H9 (cell line): ENCODE data around the gene ITPR2. TPM values are rescaled to one million over a fixed set of nuclear protein-coding genes. Genes with fewer than 3 reads are reported as not detected.

Source experiments
- DNase-seq: peaks from one replicate; pipeline ENCODE4 v3.0.0-alpha.2; 2017
- H2AFZ ChIP-seq: one replicate; pipeline ENCODE4 v1.6.1; 2013; ENCODE audit warnings: mild to moderate bottlenecking, low read length, control low read depth, moderate library complexity
- H2AK5ac ChIP-seq: 2 replicates; pipeline ENCODE4 v1.6.1; 2013; ENCODE audit warnings: low read length, control low read depth, mixed read lengths; ENCODE audit not compliant: insufficient read length
- H2BK120ac ChIP-seq: one replicate; pipeline ENCODE4 v1.6.1; 2013; ENCODE audit warnings: low read depth, mild to moderate bottlenecking, low read length, control low read depth, inconsistent platforms; ENCODE audit not compliant: poor library complexity, severe bottlenecking
- H2BK12ac ChIP-seq: 2 replicates; pipeline ENCODE4 v1.6.1; 2013; ENCODE audit warnings: low read length, control low read depth, mixed read lengths, low read depth; ENCODE audit not compliant: insufficient read length
- H2BK15ac ChIP-seq: 2 replicates; pipeline ENCODE4 v1.6.1; 2013; ENCODE audit warnings: low read depth, low read length, control low read depth
- H2BK20ac ChIP-seq: one replicate; pipeline ENCODE4 v1.6.1; 2013; ENCODE audit warnings: low read depth, mild to moderate bottlenecking, low read length, control low read depth, inconsistent platforms; ENCODE audit not compliant: poor library complexity, severe bottlenecking
- H2BK5ac ChIP-seq: 2 replicates; pipeline ENCODE4 v1.6.1; 2013; ENCODE audit warnings: low read length, control low read depth, mixed read lengths; ENCODE audit not compliant: insufficient read length
- H3K14ac ChIP-seq: 2 replicates; pipeline ENCODE4 v1.6.1; 2013; ENCODE audit warnings: low read length, control low read depth; ENCODE audit not compliant: insufficient read depth
- H3K18ac ChIP-seq: 2 replicates; pipeline ENCODE4 v1.6.1; 2013; ENCODE audit warnings: low read depth, mild to moderate bottlenecking, mixed read lengths, low read length, control low read depth; ENCODE audit not compliant: insufficient read length
- H3K23ac ChIP-seq: 2 replicates; pipeline ENCODE4 v1.6.1; 2013; ENCODE audit warnings: low read length, control low read depth, mixed read lengths, low read depth; ENCODE audit not compliant: insufficient read length
- H3K23me2 ChIP-seq: 2 replicates; pipeline ENCODE4 v1.6.1; 2013; ENCODE audit warnings: low read depth, mild to moderate bottlenecking, mixed read lengths, low read length, control low read depth; ENCODE audit not compliant: insufficient read length, poor library complexity, severe bottlenecking
- H3K27ac ChIP-seq: 2 replicates; pipeline ENCODE4 v1.5.1; 2013; ENCODE audit warnings: low read length, control low read depth, mixed read lengths, low read depth; ENCODE audit not compliant: insufficient read length
- H3K27me3 ChIP-seq: 2 replicates; pipeline ENCODE4 v1.6.1; 2013; ENCODE audit warnings: low read length, control low read depth, inconsistent platforms; ENCODE audit not compliant: insufficient read depth
- H3K4ac ChIP-seq: 2 replicates; pipeline ENCODE4 v1.6.1; 2013; ENCODE audit warnings: low read depth, mild to moderate bottlenecking, control low read depth, inconsistent platforms, low read length, moderate library complexity
- H3K4me1 ChIP-seq: 2 replicates; pipeline ENCODE4 v1.6.1; 2013; ENCODE audit warnings: low read length, control low read depth, inconsistent platforms; ENCODE audit not compliant: insufficient read depth
- H3K4me2 ChIP-seq: 2 replicates; pipeline ENCODE4 v1.6.1; 2013; ENCODE audit warnings: low read length, control low read depth, mixed read lengths; ENCODE audit not compliant: insufficient read length, insufficient read depth
- H3K56ac ChIP-seq: 2 replicates; pipeline ENCODE4 v1.6.1; 2013; ENCODE audit warnings: low read depth, mild to moderate bottlenecking, mixed read lengths, low read length, control low read depth; ENCODE audit not compliant: insufficient read length
- H3K79me1 ChIP-seq: 2 replicates; pipeline ENCODE4 v1.6.1; 2013; ENCODE audit warnings: low read depth, mild to moderate bottlenecking, moderate library complexity, low read length, control low read depth, inconsistent platforms; ENCODE audit not compliant: insufficient read depth, poor library complexity, severe bottlenecking
- H3K79me2 ChIP-seq: 2 replicates; pipeline ENCODE4 v1.6.1; 2013; ENCODE audit warnings: low read length, control low read depth, inconsistent platforms; ENCODE audit not compliant: insufficient read depth
- H3K9ac ChIP-seq: 2 replicates; pipeline ENCODE4 v1.6.1; 2013; ENCODE audit warnings: low read length, control low read depth, mixed read lengths; ENCODE audit not compliant: insufficient read length; ENCODE audit errors: extremely low read depth
- H3K9me3 ChIP-seq: one replicate; pipeline ENCODE4 v1.6.1; 2013; ENCODE audit warnings: low read depth, low read length, inconsistent platforms; ENCODE audit not compliant: control insufficient read depth
- H3T11ph ChIP-seq: one replicate; pipeline ENCODE4 v1.6.1; 2013; ENCODE audit warnings: mild to moderate bottlenecking, low read length, control low read depth, inconsistent platforms
- H4K20me1 ChIP-seq: one replicate; pipeline ENCODE4 v1.6.1; 2013; ENCODE audit not compliant: control insufficient read depth, insufficient read length, insufficient read depth
- H4K5ac ChIP-seq: 2 replicates; pipeline ENCODE4 v1.6.1; 2013; ENCODE audit warnings: low read depth, mild to moderate bottlenecking, mixed read lengths, low read length, control low read depth; ENCODE audit not compliant: insufficient read length
- H4K8ac ChIP-seq: replicated peaks from 2 replicates; pipeline ENCODE4 v1.6.1; 2013; ENCODE audit warnings: low read length, control low read depth, mixed read lengths, low read depth; ENCODE audit not compliant: insufficient read length
- H4K91ac ChIP-seq: 2 replicates; pipeline ENCODE4 v1.6.1; 2013; ENCODE audit warnings: low read depth, mild to moderate bottlenecking, moderate library complexity, mixed read lengths, low read length, control low read depth; ENCODE audit not compliant: insufficient read length
- H3K27ac Mint-ChIP-seq, 3 experiments: 2 replicates in 2 of 3; 3 replicates in 1 of 3; pipeline ENCODE4 v1.8.0; 2020 to 2021; ENCODE audit warnings: mixed read lengths in 3 of 3, mild to moderate bottlenecking in 1 of 3, moderate library complexity in 1 of 3
- H3K27me3 Mint-ChIP-seq: 2 replicates; pipeline ENCODE4 v1.8.0; 2021; ENCODE audit warnings: low read depth, mild to moderate bottlenecking, moderate library complexity, mixed read lengths
- H3K36me3 Mint-ChIP-seq, 3 experiments: 2 replicates in 2 of 3; 3 replicates in 1 of 3; pipeline ENCODE4 v1.8.0; 2020 to 2021; ENCODE audit warnings: low read depth in 3 of 3, mixed read lengths in 3 of 3; ENCODE audit not compliant: insufficient read depth in 1 of 3
- H3K4me1 Mint-ChIP-seq, 2 experiments: 2 replicates each; pipeline ENCODE4 v1.8.0; 2020; ENCODE audit warnings: mixed read lengths in 2 of 2
- H3K4me3 Mint-ChIP-seq, 2 experiments: 2 replicates in 1 of 2; 3 replicates in 1 of 2; pipeline ENCODE4 v1.8.0; 2020 to 2021; ENCODE audit warnings: mild to moderate bottlenecking in 2 of 2, mixed read lengths in 2 of 2, moderate library complexity in 1 of 2
- H3K9me3 Mint-ChIP-seq, 2 experiments: 2 replicates in 1 of 2; 3 replicates in 1 of 2; pipeline ENCODE4 v1.8.0; 2020; ENCODE audit warnings: mild to moderate bottlenecking in 2 of 2, mixed read lengths in 2 of 2, moderate library complexity in 1 of 2
- WGBS: extraction: QIAGEN DNeasy Blood & Tissue Kit; methylation state at CpG from one replicate; pipeline ENCODE4 v1.1.7; 2013; ENCODE audit warnings: missing lambda C conversion rate, low lambda C conversion rate, mixed read lengths; ENCODE audit not compliant: insufficient read length; ENCODE audit errors: extremely low coverage; 5-methylcytosine and 5-hydroxymethylcytosine counted together
- total RNA-seq: library from RNA; stranded (reverse); gene quantifications from 2 replicates; pipeline ENCODE4 v1.2.1, GENCODE V29; 2021
- TF ChIP-seq, protein P1 (sequence below): fragments of 200-600 bp; sonication (generic); conservative IDR thresholded peaks from 3 replicates; pipeline ENCODE4 v1.8.0; 2021; ENCODE audit warnings: antibody characterized with exemption, mild to moderate bottlenecking

The ITPR2 gene
- total RNA-seq, 1 experiment from 2014 or later = 14.8 TPM

GRCh38 chr12:26383041-26383440 is 450.0 kb downstream of the ITPR2 start:
- Mint-ChIP-seq H3K4me3 (no peak overlapping the region), H3K27me3 (no peaks in the 10 kb centered on the region; the same call in 1 of the 2 replicates), H3K4me1 (no peaks in the 10 kb centered on the region), H3K27ac (no peak overlapping the region), H3K9me3 (no peaks in the 10 kb centered on the region; a peak in 2 of 5 replicates), H3K36me3 (peaks cover 14 to 15% (median 15%) of the 10 kb centered on the region in 3 experiments)
- Histone ChIP-seq H3K27me3 (no peaks in the 10 kb centered on the region), H3K79me1 (no peaks in the 10 kb centered on the region), H3K23ac (no peak overlapping the region), H3K4me1 (no peaks in the 10 kb centered on the region), H3T11ph (no peak overlapping the region), H2BK20ac (no peak overlapping the region), H4K91ac (no peak overlapping the region), H4K20me1 (no peaks in the 10 kb centered on the region), H3K79me2 (no peaks in the 10 kb centered on the region), H3K27ac (no peak overlapping the region), H3K14ac (no peak overlapping the region), H4K5ac (no peak overlapping the region), H2BK5ac (no peak overlapping the region), H2BK120ac (no peak overlapping the region), H2BK12ac (no peak overlapping the region), H3K23me2 (no peaks in the 10 kb centered on the region), H3K18ac (no peak overlapping the region), H3K56ac (no peak overlapping the region), H2AFZ (no peak overlapping the region), H3K9me3 (no peaks in the 10 kb centered on the region), H3K4ac (no peak overlapping the region), H3K9ac (no peak overlapping the region), H2AK5ac (no peak overlapping the region), H4K8ac (no peak overlapping the region), H3K4me2 (no peak overlapping the region), H2BK15ac (no peak overlapping the region)
- TF ChIP-seq, protein P1, sequence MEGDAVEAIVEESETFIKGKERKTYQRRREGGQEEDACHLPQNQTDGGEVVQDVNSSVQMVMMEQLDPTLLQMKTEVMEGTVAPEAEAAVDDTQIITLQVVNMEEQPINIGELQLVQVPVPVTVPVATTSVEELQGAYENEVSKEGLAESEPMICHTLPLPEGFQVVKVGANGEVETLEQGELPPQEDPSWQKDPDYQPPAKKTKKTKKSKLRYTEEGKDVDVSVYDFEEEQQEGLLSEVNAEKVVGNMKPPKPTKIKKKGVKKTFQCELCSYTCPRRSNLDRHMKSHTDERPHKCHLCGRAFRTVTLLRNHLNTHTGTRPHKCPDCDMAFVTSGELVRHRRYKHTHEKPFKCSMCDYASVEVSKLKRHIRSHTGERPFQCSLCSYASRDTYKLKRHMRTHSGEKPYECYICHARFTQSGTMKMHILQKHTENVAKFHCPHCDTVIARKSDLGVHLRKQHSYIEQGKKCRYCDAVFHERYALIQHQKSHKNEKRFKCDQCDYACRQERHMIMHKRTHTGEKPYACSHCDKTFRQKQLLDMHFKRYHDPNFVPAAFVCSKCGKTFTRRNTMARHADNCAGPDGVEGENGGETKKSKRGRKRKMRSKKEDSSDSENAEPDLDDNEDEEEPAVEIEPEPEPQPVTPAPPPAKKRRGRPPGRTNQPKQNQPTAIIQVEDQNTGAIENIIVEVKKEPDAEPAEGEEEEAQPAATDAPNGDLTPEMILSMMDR = no peak
- no CpG with 5 or more reads among the region's 1 CpG for WGBS
- DNase-seq = no peak
